MCF 10A (cell line): ENCODE measurements around the gene ZBED5. TPM values are rescaled to one million over a fixed set of nuclear protein-coding genes. Genes with fewer than 3 reads are reported as not detected.

Experiments
- BruUV-seq: library from RNA; stranded (reverse); fragments of 400-500 nt; replicated peaks from 2 replicates; lab custom pipeline; 2021; lab: Mats Ljungman, UMichigan
- CTCF ChIA-PET: fragments of 300-600 bp; sonication (Branson Sonifier 250); formaldehyde crosslinking; extraction: SDS; loops from one replicate; lab custom pipeline; 2021; ENCODE audit warnings: antibody characterized with exemption, inconsistent platforms; lab: Yijun Ruan, JAX
- POLR2A ChIA-PET: fragments of 300-600, 350-650 bp; sonication (Branson Sonifier 250); formaldehyde crosslinking; extraction: SDS; loops from one replicate; lab custom pipeline; 2020; ENCODE audit warnings: antibody characterized with exemption, inconsistent platforms; lab: Yijun Ruan, JAX
- DNase-seq: peaks from one replicate; pipeline ENCODE4 v3.0.0-alpha.2; 2018; ENCODE audit not compliant: unreplicated experiment
- H3K27ac Mint-ChIP-seq: one replicate; pipeline ENCODE4 v1.8.0; 2022; ENCODE audit warnings: mild to moderate bottlenecking, low read depth, mixed read lengths; ENCODE audit not compliant: unreplicated experiment
- H3K27me3 Mint-ChIP-seq: one replicate; pipeline ENCODE4 v1.8.0; 2022; ENCODE audit warnings: mixed read lengths; ENCODE audit not compliant: insufficient read depth, unreplicated experiment
- H3K36me3 Mint-ChIP-seq: one replicate; pipeline ENCODE4 v1.8.0; 2022; ENCODE audit warnings: mild to moderate bottlenecking, moderate library complexity, mixed read lengths; ENCODE audit not compliant: insufficient read depth, unreplicated experiment
- H3K4me1 Mint-ChIP-seq: one replicate; pipeline ENCODE4 v1.8.0; 2022; ENCODE audit warnings: mixed read lengths; ENCODE audit not compliant: insufficient read depth, unreplicated experiment
- H3K4me3 Mint-ChIP-seq: one replicate; pipeline ENCODE4 v1.8.0; 2022; ENCODE audit warnings: mild to moderate bottlenecking, moderate library complexity, mixed read lengths; ENCODE audit not compliant: unreplicated experiment
- H3K9me3 Mint-ChIP-seq: one replicate; pipeline ENCODE4 v1.8.0; 2022; ENCODE audit warnings: mixed read lengths; ENCODE audit not compliant: unreplicated experiment
- intact Hi-C: fragments of 100-400 bp; cut with micrococcal nuclease; formaldehyde crosslinking; loops from 2 replicates; pipeline ENCODE4 v1.14.1; 2022
- total RNA-seq: library from RNA; stranded (reverse); gene quantifications from 2 replicates; pipeline ENCODE4 v1.2.3, GENCODE V29; 2022
- TF ChIP-seq, protein P1 (sequence below): fragments of 200-600 bp; IDR thresholded peaks from one replicate; pipeline ENCODE4 v1.8.0; 2022; ENCODE audit warnings: antibody characterized with exemption, mild to moderate bottlenecking; ENCODE audit not compliant: unreplicated experiment

Gene ZBED5
- total RNA-seq, 1 experiment from 2014 or later = 38.9 TPM

DNA sequence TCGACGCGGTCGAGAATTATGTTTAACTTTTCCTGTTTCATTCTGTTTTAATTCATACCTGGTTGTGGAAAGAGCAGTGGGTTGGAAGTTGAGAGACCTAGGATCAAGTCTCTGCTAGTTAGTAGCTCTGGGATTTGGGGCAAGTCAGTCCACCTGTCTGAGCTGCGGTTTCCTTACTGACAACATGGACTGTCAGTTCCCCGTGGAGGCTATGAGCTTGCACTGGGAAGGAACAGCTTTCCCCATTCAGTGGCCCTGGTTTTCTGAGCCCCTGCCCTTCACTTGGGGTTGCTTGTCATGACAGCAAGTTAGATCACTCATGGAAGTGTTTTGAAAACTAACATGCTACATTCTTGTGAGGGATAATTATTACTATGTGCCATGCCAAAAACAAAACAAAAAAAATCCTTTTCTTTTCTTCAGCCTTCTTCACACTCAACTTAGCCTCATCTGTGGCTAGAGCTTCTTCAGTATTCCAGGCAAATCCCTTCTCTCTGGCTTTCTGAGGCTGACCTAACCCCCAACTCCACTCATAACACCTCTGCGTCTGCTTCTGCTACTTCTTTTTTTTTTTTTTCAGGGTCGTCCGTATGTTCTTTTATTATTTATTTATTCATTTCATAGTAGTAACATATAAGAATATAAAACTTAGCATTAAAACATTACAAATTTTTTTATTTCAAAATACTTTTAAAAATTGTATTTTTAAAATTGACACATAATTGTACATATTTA, 43.0 kb upstream of the ZBED5 start:
- H3K27ac Mint-ChIP-seq = peak overlapping the region; percentile 98
- H3K36me3 Mint-ChIP-seq = peaks cover 7% of the 10 kb centered on the region
- no TSS peak for BruUV-seq
- TF ChIP-seq, protein P1, sequence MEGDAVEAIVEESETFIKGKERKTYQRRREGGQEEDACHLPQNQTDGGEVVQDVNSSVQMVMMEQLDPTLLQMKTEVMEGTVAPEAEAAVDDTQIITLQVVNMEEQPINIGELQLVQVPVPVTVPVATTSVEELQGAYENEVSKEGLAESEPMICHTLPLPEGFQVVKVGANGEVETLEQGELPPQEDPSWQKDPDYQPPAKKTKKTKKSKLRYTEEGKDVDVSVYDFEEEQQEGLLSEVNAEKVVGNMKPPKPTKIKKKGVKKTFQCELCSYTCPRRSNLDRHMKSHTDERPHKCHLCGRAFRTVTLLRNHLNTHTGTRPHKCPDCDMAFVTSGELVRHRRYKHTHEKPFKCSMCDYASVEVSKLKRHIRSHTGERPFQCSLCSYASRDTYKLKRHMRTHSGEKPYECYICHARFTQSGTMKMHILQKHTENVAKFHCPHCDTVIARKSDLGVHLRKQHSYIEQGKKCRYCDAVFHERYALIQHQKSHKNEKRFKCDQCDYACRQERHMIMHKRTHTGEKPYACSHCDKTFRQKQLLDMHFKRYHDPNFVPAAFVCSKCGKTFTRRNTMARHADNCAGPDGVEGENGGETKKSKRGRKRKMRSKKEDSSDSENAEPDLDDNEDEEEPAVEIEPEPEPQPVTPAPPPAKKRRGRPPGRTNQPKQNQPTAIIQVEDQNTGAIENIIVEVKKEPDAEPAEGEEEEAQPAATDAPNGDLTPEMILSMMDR = no peak
- H3K4me3 Mint-ChIP-seq = peak overlapping the region; percentile 58
- intact Hi-C loops = loop anchor here (1.0 kb wide), 1 partner anchor 93 kb away; the partner anchor contains the start of gene EIF4G2
- no peaks in the 10 kb centered on the region for H3K27me3 Mint-ChIP-seq
- H3K4me1 Mint-ChIP-seq = peaks cover 51% of the 10 kb centered on the region
- DNase-seq = peak; percentile 70
- POLR2A ChIA-PET = interaction anchor here (0.6 to 12.8 kb wide), 30 partner anchors 9 to 1900 kb away, joined by 3 to 326 read pairs (median 10); partner anchors contain the start of genes CTR9, EIF4G2 and ZBED5
- H3K9me3 Mint-ChIP-seq = no peaks in the 10 kb centered on the region
- CTCF ChIA-PET = interaction anchor here (0.6 to 3.1 kb wide), 10 partner anchors 10 to 949 kb away, joined by 3 to 15 read pairs (median 4); partner anchors contain the start of gene EIF4G2

DNA sequence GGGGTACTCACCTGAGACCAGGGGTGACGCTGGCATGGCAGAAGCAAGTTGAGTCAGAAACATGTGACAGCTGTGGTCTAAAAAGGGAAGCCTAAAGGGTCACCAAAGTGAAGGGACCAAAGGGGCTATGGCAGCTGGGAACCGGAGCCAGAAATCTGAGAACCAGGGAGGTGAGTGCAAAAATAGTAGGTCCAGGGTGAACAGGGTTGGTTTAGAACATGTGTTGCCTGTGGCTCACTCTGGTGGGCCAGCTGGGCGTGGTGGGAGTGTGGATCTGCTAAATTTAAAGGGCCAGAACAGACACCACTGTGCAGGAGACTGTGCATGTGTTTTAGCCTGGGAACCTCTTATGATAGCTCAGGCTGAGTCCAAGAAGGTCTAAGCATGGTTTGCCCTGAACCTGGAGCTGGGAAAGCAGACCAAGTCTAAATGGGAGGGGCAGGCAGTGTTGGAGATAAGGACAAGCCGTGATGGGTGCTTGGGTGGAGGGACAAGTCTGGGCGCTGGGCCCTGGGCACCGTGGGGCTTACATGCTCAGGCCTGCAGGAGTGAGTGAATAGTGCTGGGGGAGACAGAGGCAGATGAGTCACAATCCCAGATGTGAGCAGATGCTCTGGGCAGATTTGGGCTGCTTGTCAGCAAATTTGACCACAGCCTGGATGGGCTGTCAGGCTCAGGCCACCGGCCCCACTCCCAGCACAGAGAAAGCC, 41.4 kb upstream of the ZBED5 start:
- ChIA-PET POLR2A (interaction anchor here (0.7 to 12.8 kb wide), 21 partner anchors 10 to 944 kb away, joined by 3 to 326 read pairs (median 17); partner anchors contain the start of genes EIF4G2 and ZBED5), CTCF (interaction anchor here (0.6 to 3.1 kb wide), 10 partner anchors 20 to 710 kb away, joined by 3 to 15 read pairs (median 4); partner anchors contain the start of gene EIF4G2)
- H3K27ac Mint-ChIP-seq = peak overlapping the region; percentile 98
- H3K36me3 Mint-ChIP-seq = peaks cover 7% of the 10 kb centered on the region
- H3K9me3 Mint-ChIP-seq = no peaks in the 10 kb centered on the region
- DNase-seq = peak; percentile 96
- TF ChIP-seq, protein P1 = no peak
- no peaks in the 10 kb centered on the region for H3K27me3 Mint-ChIP-seq
- no TSS peak for BruUV-seq
- peak overlapping the region; percentile 58 for H3K4me3 Mint-ChIP-seq
- peaks cover 62% of the 10 kb centered on the region for H3K4me1 Mint-ChIP-seq
- intact Hi-C loops = loop anchor here (1.0 kb wide), 1 partner anchor 41 kb away; the partner anchor contains the start of gene ZBED5

DNA sequence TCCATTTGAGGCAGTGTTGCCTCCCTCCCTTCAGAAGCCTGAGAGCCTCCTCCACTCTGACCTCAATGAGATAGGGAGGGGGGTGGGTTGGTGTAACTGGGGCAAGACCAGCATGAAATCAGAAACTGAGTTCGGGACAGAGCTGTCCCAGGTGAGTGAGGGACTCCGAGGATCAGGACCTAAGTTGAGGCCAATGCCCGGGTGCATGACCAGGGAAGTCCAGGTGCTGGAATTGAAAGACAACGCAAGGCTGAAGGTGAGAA, 40.8 kb upstream of the ZBED5 start:
- POLR2A ChIA-PET = interaction anchor here (0.6 to 12.8 kb wide), 15 partner anchors 10 to 1372 kb away, joined by 3 to 326 read pairs (median 19); partner anchors contain the start of genes EIF4G2 and ZBED5
- H3K36me3 Mint-ChIP-seq = peaks cover 7% of the 10 kb centered on the region
- peaks cover 64% of the 10 kb centered on the region for H3K4me1 Mint-ChIP-seq

More for the DNA sequence above, 40.8 kb upstream of the ZBED5 start:
- Mint-ChIP-seq H3K27ac (peak overlapping the region; percentile 98), H3K4me3 (peak overlapping the region; percentile 58), H3K27me3 (no peaks in the 10 kb centered on the region), H3K9me3 (no peaks in the 10 kb centered on the region)
- intact Hi-C loops = loop anchor here (1.0 kb wide), 1 partner anchor 40 kb away; the partner anchor contains the start of gene ZBED5
- TF ChIP-seq, protein P1 = no peak
- BruUV-seq = no TSS peak
- DNase-seq = no peak
- CTCF ChIA-PET = interaction anchor here (0.6 to 1.2 kb wide), 7 partner anchors 20 to 945 kb away, joined by 3 to 6 read pairs (median 4); no protein-coding TSS in a partner anchor
